HUES6 (cell line): Measurements from ENCODE around the gene SH3RF3.

Experiments
- H3K27ac ChIP-seq: 2 replicates; pipeline ENCODE4 v1.7.0; 2013; ENCODE audit warnings: low read depth, mild to moderate bottlenecking, low read length, inconsistent platforms
- H3K27me3 ChIP-seq: 2 replicates; pipeline ENCODE4 v1.6.1; 2013; ENCODE audit warnings: low read length; ENCODE audit not compliant: control insufficient read depth, insufficient read depth
- H3K36me3 ChIP-seq: 2 replicates; pipeline ENCODE4 v1.6.1; 2013; ENCODE audit warnings: low read length; ENCODE audit not compliant: control insufficient read depth, insufficient read depth
- H3K4me1 ChIP-seq: 2 replicates; pipeline ENCODE4 v1.6.1; 2013; ENCODE audit warnings: low read length; ENCODE audit not compliant: control insufficient read depth, insufficient read depth
- H3K4me3 ChIP-seq: 2 replicates; pipeline ENCODE4 v1.5.1; 2013; ENCODE audit warnings: low read depth, low read length
- H3K9ac ChIP-seq: one replicate; pipeline ENCODE4 v1.6.1; 2013; ENCODE audit warnings: mild to moderate bottlenecking, low read length
- H3K9me3 ChIP-seq: 2 replicates; pipeline ENCODE4 v1.6.1; 2013; ENCODE audit warnings: low read depth, low read length; ENCODE audit not compliant: control insufficient read depth, insufficient read depth

The SH3RF3 gene

DNA sequence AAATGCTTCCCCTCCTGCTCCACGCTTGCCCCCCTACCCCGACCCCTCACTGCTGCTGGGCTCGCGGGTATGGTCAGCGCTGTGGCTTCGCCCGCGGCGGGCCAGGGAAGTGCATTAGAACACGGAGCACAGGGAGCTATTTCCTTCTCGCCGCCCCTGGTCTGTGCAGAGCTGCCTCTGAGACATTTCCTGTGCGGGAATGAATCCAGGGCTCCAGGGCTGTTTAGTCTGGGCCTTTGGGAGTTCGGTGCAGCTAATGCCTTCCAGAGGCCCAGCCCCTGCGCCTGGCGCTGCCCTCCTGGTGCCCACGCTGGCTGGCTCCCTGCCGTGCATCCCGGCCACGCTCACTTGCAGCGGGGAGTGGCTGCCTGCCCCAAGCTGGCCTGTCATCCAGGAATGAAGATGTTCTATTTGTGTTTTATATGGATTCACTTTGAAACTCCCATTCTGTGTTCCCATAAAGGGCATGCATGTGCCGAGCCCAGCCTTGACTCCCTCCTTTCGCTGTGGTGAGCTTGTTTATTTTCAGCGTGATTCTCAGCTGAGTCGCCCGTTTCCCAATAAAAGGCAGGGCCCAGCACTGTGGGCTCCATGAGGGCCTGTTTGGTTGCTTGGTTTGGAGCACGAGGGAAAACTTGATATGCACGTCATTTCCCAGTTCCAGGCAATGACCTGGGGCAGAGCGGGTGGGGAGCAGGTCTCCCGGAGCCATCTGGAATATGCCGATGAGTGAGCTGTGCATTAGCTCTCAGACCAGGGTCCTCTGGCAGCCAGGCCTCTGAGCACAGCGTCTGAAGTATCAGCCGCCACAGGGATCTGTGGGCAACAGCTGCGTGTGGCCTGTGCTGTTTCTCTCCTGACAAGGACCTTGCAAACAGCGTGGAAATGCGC is 42.7 kb downstream of the SH3RF3 start:
- Histone ChIP-seq H3K27me3 (no peaks in the 10 kb centered on the region), H3K36me3 (no peaks in the 10 kb centered on the region), H3K4me1 (peaks cover 15% of the 10 kb centered on the region), H3K27ac (no peak overlapping the region), H3K4me3 (no peak overlapping the region), H3K9ac (no peak overlapping the region), H3K9me3 (peaks cover 11% of the 10 kb centered on the region)

DNA sequence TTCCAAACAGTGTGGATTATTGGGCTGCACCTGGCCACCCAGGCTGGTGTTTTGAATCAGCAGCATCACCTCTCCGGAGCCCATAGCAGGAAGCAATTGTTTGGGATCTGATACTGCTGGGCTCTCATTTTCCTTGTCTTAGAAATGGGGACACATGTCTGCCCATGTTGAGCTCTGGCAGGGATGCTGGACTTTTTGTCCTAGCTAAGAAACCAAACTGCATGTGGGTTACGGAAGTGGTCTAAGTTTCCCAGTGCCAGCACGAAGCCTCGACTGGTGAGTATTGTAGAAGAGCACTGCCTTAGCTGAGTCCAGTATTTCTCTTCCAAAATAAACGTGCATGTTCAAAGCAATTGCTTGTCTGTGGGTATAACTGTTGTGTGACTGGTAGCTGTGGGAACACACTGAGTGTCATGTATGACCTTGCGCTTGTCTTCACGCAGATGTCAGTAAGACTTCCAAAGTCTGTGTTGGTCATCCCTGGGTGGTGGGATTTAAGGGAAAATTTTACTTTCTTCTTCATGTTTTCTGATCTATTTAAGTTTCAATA is 43.6 kb downstream of the SH3RF3 start:
- Histone ChIP-seq H3K27ac (no peak overlapping the region), H3K9ac (no peak overlapping the region), H3K4me3 (no peak overlapping the region), H3K4me1 (peaks cover 22% of the 10 kb centered on the region), H3K9me3 (peaks cover 11% of the 10 kb centered on the region), H3K27me3 (no peaks in the 10 kb centered on the region), H3K36me3 (no peaks in the 10 kb centered on the region)

DNA sequence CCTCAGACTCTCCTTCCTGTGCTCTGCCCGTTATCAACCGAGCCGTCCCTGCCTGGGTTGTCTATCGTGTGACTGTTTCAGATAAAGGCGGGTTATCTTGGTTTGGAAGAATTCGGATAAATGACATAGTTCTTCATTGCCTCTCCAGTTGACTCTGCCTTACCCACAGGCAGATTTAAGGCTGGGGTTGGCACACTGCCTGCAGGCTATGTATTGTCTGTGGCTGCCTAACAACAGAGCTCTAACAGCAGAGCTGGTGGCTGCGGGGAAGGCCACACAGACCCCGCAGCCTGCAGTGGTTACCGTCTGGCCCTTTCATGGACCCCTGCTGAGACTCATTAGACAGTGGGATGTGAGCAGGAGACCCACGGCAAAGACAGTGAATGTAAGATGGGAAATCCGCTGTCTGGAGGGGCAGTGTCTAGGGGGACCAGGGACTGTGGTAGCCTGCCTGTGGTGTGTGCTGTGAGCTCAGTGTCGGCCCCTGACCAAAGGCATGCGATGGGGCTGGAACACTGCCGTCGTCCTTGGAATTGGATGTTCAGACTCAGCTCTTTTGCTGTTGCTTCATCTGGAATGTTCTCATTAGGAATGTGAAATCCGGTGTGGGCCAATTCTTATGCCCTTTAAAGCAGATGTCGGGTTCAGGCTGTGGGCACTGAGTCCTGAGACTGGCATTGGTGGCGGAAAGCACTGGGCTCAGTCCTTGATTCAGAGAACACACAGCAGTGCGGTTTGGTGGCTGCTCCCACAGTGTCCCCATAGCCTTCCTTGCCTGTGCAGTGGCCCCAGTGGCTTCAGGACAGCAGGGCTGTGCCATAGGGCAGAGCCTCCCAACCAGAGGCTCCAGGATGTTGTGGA is 44.5 kb downstream of the SH3RF3 start:
- H3K9me3 ChIP-seq, result peaks cover 8% of the 10 kb centered on the region
- peaks cover 22% of the 10 kb centered on the region for H3K4me1 ChIP-seq
- H3K4me3 ChIP-seq, result no peak overlapping the region
- no peaks in the 10 kb centered on the region for H3K27me3 ChIP-seq
- H3K27ac ChIP-seq, result no peak overlapping the region
- no peaks in the 10 kb centered on the region for H3K36me3 ChIP-seq
- no peak overlapping the region for H3K9ac ChIP-seq

DNA sequence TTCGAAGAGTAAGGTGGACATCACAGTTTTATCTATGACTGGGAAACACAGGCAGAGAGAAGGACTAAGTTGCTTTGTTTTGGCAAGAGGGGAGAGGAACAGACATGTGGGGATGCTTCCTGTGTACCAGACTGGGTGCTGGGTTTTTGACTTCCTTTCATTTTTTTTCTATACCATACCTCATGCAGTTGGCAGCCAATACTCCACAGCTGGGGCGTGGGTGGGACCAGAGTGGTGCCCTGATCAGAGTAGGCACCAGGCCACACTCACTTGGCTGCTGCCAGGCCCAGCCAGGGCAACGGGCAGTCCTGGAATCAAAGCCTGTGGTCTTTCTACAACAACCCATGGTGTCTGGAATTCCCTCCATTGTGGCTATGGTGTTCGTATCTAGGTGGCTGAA is 45.2 kb downstream of the SH3RF3 start:
- peaks cover 12% of the 10 kb centered on the region for H3K9me3 ChIP-seq
- H3K27me3 ChIP-seq, result no peaks in the 10 kb centered on the region
- H3K4me1 ChIP-seq, result peaks cover 22% of the 10 kb centered on the region
- no peak overlapping the region for H3K4me3 ChIP-seq
- H3K36me3 ChIP-seq, result no peaks in the 10 kb centered on the region
- no peak overlapping the region for H3K9ac ChIP-seq
- no peak overlapping the region for H3K27ac ChIP-seq

DNA sequence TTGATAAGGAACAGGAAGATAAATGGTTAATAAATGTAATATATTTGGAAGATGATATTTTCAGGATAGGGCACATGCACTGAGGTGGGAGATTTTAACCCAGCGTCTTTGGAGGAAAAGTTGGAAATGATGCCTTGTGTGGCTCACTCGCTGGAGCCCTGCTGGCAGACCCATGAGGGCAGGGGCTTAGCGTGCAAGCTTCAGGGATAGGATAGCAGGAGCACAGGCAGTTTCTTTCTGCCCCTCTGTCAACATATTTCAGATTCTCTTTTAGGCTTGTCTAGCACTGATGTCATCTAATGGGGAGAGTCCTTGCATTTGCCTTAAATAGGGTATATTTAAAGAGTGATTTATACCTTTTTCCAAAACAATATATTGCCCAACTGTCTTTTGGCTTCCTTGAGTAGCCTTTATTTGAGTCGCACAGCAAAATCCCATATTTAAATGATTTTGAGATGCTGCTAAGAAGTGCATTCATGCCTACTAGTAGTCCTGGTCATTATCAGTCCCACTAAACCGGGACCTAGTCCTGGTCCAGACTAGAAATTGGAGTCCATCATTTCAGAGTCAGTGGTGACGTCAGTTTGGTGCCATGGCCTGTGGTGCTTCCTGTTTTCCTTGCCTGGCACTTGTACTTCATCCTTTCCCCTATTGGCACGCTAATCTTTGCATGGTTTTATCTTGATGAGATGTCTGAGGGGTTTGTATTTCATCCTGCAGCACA is 45.8 kb downstream of the SH3RF3 start:
- no peaks in the 10 kb centered on the region for H3K27me3 ChIP-seq
- H3K9ac ChIP-seq, result no peak overlapping the region
- H3K27ac ChIP-seq, result no peak overlapping the region
- no peak overlapping the region for H3K4me3 ChIP-seq
- H3K4me1 ChIP-seq, result peaks cover 22% of the 10 kb centered on the region
- peaks cover 17% of the 10 kb centered on the region for H3K9me3 ChIP-seq
- H3K36me3 ChIP-seq, result no peaks in the 10 kb centered on the region

DNA sequence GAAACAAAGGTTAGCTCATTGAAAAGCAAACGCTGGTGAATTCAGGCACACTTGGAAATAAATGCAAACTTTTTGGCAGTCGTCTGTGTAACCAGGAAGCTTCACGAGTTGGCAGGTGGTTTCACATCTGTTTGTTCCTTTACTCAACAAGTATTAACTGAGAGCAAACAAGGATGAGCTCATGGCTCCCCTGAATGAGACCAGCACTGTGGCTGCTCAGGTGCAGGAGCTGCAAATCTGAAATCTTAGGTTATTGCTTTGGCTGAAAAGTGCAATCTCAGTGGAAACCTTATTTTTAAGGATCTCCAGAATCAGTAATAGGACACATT is 46.3 kb downstream of the SH3RF3 start:
- H3K4me1 ChIP-seq, result peaks cover 22% of the 10 kb centered on the region
- H3K27me3 ChIP-seq, result no peaks in the 10 kb centered on the region
- H3K9me3 ChIP-seq, result peaks cover 22% of the 10 kb centered on the region
- no peak overlapping the region for H3K4me3 ChIP-seq
- H3K9ac ChIP-seq, result no peak overlapping the region
- no peaks in the 10 kb centered on the region for H3K36me3 ChIP-seq
- no peak overlapping the region for H3K27ac ChIP-seq

DNA sequence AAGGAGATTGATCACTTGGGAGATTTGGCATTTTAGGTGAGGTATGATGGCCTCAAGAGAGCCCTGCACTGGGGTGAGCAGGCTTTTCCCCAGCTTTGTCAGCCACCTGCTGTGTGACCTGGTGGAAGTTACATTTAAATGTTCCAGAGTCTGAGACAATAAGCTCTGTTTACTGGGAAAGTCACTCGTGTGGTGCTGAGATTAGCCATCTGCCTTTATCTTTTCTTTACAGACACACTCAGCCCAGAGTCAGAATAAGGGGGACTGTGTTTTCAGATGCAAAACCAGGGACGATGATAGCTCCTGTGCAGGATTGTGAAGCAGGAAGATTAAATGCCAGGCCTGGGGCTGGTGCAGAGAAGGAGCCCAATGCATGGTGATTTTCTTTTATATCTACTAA is 47.9 kb downstream of the SH3RF3 start:
- Histone ChIP-seq H3K36me3 (no peaks in the 10 kb centered on the region), H3K9ac (no peak overlapping the region), H3K27me3 (no peaks in the 10 kb centered on the region), H3K9me3 (peaks cover 31% of the 10 kb centered on the region), H3K4me1 (peaks cover 17% of the 10 kb centered on the region), H3K27ac (no peak overlapping the region), H3K4me3 (no peak overlapping the region)

DNA sequence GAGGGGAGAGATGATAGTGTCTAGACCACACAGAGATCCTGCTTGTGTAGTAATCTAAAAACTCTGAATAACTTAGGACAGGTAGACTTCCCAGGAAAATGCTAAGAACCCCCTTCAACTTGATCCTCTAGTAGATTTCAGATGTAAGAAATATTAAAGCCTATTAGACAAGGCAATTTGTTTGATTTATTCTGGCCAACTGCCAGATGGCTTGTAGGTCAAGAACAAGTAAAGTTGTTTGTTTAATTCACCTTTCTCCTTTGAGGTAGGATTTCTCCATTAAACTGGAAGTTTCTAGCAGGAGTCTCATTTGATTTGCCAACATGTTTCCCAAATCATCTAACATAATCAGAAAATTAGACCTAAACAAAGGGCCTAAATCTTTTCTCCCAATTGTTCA is 48.6 kb downstream of the SH3RF3 start:
- Histone ChIP-seq H3K4me3 (no peak overlapping the region), H3K4me1 (peaks cover 10% of the 10 kb centered on the region), H3K27ac (no peak overlapping the region), H3K36me3 (no peaks in the 10 kb centered on the region), H3K9me3 (peaks cover 31% of the 10 kb centered on the region), H3K9ac (no peak overlapping the region), H3K27me3 (no peaks in the 10 kb centered on the region)

DNA sequence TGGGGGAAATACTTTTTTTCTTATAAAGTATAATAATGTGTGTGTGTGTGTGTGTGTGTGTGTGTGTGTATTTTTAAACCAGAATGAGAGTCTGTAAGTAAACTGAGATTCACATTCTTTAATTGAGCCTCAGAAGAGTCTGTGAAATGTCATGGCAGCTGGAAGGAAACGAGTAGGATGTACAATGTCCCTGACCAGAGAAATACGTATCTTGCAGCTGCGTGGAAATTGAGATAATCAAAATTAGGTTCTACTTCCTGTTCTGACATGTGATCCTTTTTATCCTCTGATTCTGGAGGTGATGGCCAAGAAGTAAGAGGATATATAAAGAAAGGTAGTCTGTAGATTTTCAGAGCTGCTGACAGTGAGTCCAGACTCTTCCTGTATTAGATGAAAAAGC is 50.0 kb downstream of the SH3RF3 start:
- H3K4me3 ChIP-seq, result no peak overlapping the region
- no peaks in the 10 kb centered on the region for H3K27me3 ChIP-seq
- H3K36me3 ChIP-seq, result no peaks in the 10 kb centered on the region
- H3K9ac ChIP-seq, result no peak overlapping the region
- H3K4me1 ChIP-seq, result peaks cover 8% of the 10 kb centered on the region; the same call in 1 of the 2 replicates
- no peak overlapping the region for H3K27ac ChIP-seq
- H3K9me3 ChIP-seq, result peaks cover 31% of the 10 kb centered on the region

DNA sequence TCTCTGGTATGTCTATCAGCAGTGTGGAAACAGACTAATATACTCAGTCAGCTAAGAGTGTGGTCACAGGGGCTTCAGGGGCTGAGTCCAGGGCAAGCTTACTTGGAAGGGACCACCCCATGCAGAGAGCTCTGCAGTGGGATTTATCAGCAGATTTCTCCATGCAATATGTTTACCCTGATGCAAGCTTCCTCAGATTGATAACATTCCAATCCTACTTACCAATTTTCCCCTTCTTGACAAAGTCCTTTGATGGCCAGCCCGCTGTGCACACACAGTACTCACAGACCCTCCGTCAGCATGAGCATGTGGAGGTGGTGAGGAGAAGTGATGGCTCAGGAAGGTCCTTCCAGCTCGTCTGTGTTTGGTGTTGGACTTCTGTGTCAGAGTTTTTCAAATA is 51.8 kb downstream of the SH3RF3 start:
- H3K4me1 ChIP-seq, result peaks cover 8% of the 10 kb centered on the region; the same call in 1 of the 2 replicates
- H3K9ac ChIP-seq, result no peak overlapping the region
- H3K4me3 ChIP-seq, result no peak overlapping the region
- H3K27me3 ChIP-seq, result no peaks in the 10 kb centered on the region
- peaks cover 22% of the 10 kb centered on the region for H3K9me3 ChIP-seq
- H3K27ac ChIP-seq, result no peak overlapping the region
- no peaks in the 10 kb centered on the region for H3K36me3 ChIP-seq
